Measurements from ENCODE around the gene EIF3K. TPM values are rescaled to one million over a fixed set of nuclear protein-coding genes. Genes with fewer than 3 reads are reported as not detected.

Gene EIF3K
- total and polyA plus RNA-seq, 2 of the 13 experiments (the other 11 are each of a cell fraction or from before 2014, with no cell fraction given): 179 to 258 TPM

DNA sequence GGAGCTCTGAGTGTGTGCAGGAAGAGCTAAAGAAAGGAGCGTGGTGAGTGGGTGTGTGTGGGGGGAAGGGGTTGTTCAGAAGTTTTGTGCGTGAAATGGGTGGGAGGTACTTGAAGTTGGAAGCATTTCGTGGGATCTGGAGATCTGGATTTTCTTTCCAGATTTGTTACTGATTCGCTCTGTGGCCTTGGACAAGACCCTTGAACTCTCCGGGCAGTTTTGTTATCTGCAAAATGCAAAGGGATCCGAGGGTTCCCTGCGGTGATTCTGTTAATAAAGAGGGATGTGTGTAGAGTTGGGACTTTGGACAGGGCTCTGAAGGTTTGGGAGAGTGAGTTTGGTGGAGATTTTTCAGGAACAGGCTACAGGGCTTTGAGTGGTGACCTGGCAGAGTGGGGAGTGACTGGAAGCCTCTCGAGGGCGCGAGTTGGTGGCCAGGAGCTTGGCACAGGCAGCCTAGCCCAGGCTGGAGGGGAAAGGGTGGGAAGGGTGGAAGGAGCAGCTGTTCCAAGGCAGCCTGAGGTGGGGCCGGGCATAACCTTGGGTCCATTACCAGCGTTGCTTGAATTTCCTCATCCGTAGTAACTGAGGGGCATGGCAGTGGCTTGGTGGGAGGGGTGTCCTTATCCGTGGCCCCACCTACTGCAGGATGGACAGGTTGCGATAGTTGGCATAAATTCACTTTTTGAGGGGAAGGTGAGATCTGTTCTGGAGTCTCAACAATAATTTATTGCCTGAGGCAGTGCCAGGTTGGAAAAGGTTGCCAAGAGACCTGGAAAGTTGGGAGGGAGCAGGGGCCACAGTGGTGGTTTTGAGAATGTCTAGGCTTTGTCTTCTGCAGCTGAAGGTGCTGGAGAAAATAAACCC is 30.6 kb downstream of the EIF3K start (continued):
- TF ChIP-seq, protein P1, sequence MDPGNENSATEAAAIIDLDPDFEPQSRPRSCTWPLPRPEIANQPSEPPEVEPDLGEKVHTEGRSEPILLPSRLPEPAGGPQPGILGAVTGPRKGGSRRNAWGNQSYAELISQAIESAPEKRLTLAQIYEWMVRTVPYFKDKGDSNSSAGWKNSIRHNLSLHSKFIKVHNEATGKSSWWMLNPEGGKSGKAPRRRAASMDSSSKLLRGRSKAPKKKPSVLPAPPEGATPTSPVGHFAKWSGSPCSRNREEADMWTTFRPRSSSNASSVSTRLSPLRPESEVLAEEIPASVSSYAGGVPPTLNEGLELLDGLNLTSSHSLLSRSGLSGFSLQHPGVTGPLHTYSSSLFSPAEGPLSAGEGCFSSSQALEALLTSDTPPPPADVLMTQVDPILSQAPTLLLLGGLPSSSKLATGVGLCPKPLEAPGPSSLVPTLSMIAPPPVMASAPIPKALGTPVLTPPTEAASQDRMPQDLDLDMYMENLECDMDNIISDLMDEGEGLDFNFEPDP (CRISPR knock-in tag; conservative IDR thresholded peaks at IDR 0.05): no peak
- TF ChIP-seq ZNF431 (CRISPR knock-in tag; IDR thresholded peaks at IDR 0.05; ENCODE audit: borderline replicate concordance, low read depth) (no peak), ZNF230 (CRISPR knock-in tag; IDR thresholded peaks at IDR 0.05) (peak; percentile 63; the same call in 1 of the 2 replicates), ELF3 (CRISPR knock-in tag; IDR thresholded peaks at IDR 0.05) (peak; percentile 51; the same call in 1 of the 2 replicates), SNRNP70 (IDR thresholded peaks at IDR 0.05; ENCODE audit: low read depth, low read length) (no peak), SRSF1 (optimal IDR thresholded peaks at IDR 0.05; ENCODE audit: low read depth, low read length) (peak; percentile 34), FIP1L1 (IDR thresholded peaks at IDR 0.05; ENCODE audit: borderline replicate concordance, insufficient read depth, low read depth, low read length) (no peak), ZBTB21 (CRISPR knock-in tag; IDR thresholded peaks at IDR 0.05) (no peak), ZNF746 (CRISPR knock-in tag; IDR thresholded peaks at IDR 0.05) (peak; percentile 27; the same call in 1 of the 2 replicates), AGO1 (IDR thresholded peaks at IDR 0.05; ENCODE audit: low read depth, low read length, poor library complexity, severe bottlenecking) (no peak), BRCA1 (CRISPR knock-in tag; IDR thresholded peaks at IDR 0.05) (no peak), ZNF780A (CRISPR knock-in tag; IDR thresholded peaks at IDR 0.05) (no peak), ETV6 (CRISPR knock-in tag; conservative IDR thresholded peaks at IDR 0.05) (no peak), ZNF101 (CRISPR knock-in tag; IDR thresholded peaks at IDR 0.05; ENCODE audit: borderline replicate concordance, low read depth) (no peak), SATB2 (CRISPR knock-in tag; IDR thresholded peaks at IDR 0.05) (no peak), ZNF672 (CRISPR knock-in tag; IDR thresholded peaks at IDR 0.05) (no peak)
- TF ChIP-seq, protein P2, sequence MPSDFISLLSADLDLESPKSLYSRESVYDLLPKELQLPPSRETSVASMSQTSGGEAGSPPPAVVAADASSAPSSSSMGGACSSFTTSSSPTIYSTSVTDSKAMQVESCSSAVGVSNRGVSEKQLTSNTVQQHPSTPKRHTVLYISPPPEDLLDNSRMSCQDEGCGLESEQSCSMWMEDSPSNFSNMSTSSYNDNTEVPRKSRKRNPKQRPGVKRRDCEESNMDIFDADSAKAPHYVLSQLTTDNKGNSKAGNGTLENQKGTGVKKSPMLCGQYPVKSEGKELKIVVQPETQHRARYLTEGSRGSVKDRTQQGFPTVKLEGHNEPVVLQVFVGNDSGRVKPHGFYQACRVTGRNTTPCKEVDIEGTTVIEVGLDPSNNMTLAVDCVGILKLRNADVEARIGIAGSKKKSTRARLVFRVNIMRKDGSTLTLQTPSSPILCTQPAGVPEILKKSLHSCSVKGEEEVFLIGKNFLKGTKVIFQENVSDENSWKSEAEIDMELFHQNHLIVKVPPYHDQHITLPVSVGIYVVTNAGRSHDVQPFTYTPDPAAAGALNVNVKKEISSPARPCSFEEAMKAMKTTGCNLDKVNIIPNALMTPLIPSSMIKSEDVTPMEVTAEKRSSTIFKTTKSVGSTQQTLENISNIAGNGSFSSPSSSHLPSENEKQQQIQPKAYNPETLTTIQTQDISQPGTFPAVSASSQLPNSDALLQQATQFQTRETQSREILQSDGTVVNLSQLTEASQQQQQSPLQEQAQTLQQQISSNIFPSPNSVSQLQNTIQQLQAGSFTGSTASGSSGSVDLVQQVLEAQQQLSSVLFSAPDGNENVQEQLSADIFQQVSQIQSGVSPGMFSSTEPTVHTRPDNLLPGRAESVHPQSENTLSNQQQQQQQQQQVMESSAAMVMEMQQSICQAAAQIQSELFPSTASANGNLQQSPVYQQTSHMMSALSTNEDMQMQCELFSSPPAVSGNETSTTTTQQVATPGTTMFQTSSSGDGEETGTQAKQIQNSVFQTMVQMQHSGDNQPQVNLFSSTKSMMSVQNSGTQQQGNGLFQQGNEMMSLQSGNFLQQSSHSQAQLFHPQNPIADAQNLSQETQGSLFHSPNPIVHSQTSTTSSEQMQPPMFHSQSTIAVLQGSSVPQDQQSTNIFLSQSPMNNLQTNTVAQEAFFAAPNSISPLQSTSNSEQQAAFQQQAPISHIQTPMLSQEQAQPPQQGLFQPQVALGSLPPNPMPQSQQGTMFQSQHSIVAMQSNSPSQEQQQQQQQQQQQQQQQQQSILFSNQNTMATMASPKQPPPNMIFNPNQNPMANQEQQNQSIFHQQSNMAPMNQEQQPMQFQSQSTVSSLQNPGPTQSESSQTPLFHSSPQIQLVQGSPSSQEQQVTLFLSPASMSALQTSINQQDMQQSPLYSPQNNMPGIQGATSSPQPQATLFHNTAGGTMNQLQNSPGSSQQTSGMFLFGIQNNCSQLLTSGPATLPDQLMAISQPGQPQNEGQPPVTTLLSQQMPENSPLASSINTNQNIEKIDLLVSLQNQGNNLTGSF (CRISPR knock-in tag; IDR thresholded peaks at IDR 0.05): no peak
- TF ChIP-seq, protein P3, sequence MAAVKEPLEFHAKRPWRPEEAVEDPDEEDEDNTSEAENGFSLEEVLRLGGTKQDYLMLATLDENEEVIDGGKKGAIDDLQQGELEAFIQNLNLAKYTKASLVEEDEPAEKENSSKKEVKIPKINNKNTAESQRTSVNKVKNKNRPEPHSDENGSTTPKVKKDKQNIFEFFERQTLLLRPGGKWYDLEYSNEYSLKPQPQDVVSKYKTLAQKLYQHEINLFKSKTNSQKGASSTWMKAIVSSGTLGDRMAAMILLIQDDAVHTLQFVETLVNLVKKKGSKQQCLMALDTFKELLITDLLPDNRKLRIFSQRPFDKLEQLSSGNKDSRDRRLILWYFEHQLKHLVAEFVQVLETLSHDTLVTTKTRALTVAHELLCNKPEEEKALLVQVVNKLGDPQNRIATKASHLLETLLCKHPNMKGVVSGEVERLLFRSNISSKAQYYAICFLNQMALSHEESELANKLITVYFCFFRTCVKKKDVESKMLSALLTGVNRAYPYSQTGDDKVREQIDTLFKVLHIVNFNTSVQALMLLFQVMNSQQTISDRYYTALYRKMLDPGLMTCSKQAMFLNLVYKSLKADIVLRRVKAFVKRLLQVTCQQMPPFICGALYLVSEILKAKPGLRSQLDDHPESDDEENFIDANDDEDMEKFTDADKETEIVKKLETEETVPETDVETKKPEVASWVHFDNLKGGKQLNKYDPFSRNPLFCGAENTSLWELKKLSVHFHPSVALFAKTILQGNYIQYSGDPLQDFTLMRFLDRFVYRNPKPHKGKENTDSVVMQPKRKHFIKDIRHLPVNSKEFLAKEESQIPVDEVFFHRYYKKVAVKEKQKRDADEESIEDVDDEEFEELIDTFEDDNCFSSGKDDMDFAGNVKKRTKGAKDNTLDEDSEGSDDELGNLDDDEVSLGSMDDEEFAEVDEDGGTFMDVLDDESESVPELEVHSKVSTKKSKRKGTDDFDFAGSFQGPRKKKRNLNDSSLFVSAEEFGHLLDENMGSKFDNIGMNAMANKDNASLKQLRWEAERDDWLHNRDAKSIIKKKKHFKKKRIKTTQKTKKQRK (IDR thresholded peaks at IDR 0.05; ENCODE audit: low read length): no peak
- TF ChIP-seq, protein P4, sequence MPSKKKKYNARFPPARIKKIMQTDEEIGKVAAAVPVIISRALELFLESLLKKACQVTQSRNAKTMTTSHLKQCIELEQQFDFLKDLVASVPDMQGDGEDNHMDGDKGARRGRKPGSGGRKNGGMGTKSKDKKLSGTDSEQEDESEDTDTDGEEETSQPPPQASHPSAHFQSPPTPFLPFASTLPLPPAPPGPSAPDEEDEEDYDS (CRISPR knock-in tag; IDR thresholded peaks at IDR 0.05): peak; percentile 61

Measured in HepG2 (cell line).